Activated CD4-positive, alpha-beta T cell treated with anti-CD3 and anti-CD28 coated beads for 48 hours (primary cell): ENCODE data around the gene C20orf96.
"Not testable (repeated sequence)": the region's sequence is repeated elsewhere in the genome, so short reads cannot be mapped to it uniquely, and the experiment has no call there.

ENCODE experiments used
- DNase-seq: peaks from one replicate; pipeline ENCODE4 v3.0.0-alpha.2; 2020

C20orf96 gene

GRCh38 chr20:226958-227357 lies 63.6 kb downstream of the C20orf96 start, which contains the start of gene DEFB129:
TSS of gene DEFB129 (plus strand) at chr20:227258. CDS start at chr20:227289, 31 bp downstream.
- DNase-seq: no peak

DNA sequence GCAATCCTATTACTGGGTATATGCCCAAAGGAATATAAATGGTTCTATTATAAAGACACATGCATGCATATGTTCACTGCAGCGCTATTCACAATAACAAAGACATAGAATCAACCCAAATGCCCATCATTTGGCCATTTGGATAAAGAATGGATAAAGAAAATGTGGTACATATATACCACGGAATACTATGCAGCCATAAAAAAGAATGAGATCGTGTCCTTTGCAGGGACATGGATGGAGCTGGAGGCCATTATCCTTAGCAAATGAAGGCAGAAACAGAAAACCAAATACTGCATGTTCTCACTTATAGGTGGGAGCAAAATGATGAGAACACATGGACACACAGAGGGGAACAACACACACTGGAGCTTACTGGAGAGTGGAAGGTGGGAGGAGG lies 64.7 kb downstream of the C20orf96 start:
- not testable (repeated sequence) for DNase-seq

DNA sequence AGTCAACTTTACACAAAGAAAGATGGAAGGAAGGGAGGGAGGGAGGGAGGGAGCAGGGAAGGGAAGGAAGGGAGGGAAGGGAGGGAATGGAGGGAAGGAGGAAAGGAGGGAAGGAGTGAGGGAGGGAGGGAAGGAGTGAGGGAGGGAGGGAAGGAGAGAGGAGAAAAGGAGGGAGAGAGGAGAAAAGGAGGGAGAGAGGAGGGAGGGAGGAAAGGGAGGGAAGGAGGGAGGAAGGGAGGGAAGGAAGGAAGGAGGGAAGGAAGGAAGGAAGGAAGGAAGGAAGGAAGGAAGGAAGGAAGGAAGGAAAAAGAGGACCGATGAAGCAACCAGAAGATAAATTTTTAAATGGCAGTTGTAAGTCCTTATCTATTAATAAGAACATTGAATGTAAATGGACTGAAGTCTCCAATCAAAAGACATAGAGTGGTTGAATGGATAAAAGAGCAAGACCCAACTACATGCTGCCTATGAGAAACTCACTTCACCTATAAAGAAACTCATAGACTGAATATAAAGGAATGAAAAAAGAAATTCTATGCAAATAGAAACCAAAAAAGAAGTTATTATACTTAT lies 69.2 kb downstream of the C20orf96 start:
- DNase-seq: no peak
